HG02798 (cell line): Measurements from ENCODE around the gene SLIT3.

Source experiments
- ATAC-seq: cut with Tn5 transposase; IDR thresholded peaks from one replicate; pipeline ENCODE4 v1.9.1; 2021; ENCODE audit warnings: mild to moderate bottlenecking; ENCODE audit not compliant: unreplicated experiment, poor library complexity

The SLIT3 gene

GRCh38 chr5:169272111-169272510 is 28.8 kb downstream of the SLIT3 start:
- no peak for ATAC-seq

DNA sequence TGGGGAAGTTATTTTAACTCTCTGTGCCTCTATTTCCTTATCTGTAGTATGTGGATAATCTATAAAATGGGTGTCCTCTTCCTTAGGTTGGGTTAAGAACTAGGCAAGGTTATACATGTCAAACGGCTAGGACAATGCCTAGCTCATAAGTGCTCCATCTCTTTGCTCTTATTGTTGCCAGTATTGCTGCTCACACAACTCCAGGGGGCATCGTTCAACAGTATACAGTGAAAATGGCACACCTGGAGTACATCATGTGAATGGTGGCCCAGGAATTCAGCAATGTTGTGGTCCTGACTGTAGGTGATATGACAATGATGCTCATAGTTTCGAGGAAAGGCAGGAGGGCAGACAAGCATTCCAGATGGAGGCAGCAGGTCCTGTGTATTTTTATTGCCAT is 30.1 kb downstream of the SLIT3 start:
- no peak for ATAC-seq

GRCh38 chr5:169268019-169268418 is 32.9 kb downstream of the SLIT3 start:
- no peak for ATAC-seq

DNA sequence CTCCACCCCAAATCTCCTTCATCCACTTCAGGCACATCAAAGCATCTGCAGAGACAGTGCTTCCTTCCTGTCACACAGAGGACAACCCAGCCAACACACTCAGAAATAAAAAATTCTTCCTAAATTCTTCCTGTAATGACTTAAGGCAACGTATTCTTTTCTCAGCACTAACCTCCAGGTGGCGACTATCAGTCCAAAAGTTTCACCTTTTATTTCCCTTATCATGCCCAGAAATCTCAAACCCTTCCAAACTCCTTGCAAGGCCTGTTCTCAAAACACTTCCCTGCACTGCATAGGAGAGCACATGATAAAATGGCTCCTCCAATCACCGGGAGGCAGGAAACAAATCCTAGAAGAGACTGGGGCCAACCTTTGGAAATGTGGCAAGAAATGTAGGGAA is 35.1 kb downstream of the SLIT3 start:
- no peak for ATAC-seq

DNA sequence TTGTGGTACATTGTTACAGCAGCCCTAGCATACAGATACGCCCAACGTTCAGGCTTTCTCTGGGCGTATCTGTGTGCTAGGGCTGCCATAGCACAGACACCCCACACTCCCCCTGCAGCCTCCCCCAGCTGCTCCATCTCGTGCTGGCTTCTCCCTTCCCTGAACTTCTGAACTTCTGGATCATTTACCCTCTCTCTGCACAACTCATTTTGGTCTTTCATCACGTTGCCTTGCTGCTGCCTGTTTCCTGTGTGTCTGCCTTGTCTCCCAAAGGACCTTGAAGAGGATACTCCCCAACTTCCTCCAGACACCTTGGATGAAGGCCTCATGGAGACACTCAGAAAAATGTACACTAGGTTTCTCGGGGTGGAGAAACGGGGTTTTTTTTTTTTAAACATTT is 37.3 kb downstream of the SLIT3 start:
- no peak for ATAC-seq

DNA sequence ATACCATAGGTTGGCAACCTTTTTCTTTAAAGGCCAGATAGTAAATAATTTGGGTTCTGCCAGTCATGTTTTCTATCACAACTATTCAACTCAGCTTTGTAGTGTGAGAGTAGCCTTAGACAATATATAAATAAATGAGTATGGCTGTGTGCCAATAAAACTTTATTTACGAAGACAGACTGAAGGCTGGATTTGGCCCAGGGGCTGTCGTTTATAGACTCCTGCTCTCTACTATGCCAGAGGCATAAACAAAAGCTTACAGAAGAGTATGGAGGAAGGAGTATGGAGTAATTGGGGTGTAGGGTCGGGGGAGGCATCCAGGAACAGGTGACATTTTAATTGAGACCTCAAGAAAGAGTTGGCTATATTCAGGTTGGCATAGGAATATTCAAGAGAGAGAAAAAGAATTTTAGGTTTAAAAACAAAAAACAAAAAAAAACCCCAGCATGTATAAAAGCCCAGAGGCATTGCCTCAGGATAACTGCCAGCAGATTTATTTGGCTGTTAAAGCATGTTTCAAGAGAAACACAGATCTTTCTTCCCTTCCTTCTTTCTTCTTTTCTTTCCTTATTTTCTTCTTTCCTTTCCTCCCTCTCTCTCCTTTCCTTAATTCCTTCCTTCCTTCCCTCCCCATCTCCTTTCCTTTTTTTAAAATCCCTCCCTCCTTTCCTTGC is 39.9 kb downstream of the SLIT3 start:
- ATAC-seq: no peak

GRCh38 chr5:169258372-169259000 is 42.5 kb downstream of the SLIT3 start:
- no peak for ATAC-seq

DNA sequence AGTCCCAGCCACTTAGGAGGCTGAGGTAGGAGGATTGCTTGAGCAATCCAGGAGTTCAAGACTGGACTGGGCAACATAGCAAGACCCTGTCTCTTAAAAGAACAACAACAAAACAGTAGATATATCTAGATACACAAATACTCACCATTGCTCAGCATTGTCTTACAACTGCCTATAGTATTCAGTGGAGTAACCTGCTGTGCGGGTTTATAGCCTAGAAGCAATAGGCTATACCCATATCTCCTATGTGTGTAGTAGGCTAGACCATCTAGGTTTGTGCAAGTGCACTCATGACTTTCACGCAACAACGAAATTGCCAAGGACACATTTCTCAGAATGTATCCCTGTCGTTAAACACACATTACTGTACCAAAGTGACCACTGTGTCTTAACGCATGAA is 44.7 kb downstream of the SLIT3 start:
- no peak for ATAC-seq

- ATAC-seq: no peak
Measured at GRCh38 chr5:169253071-169253470, 47.9 kb downstream of the SLIT3 start.

GRCh38 chr5:169251333-169252084 is 49.4 kb downstream of the SLIT3 start:
- no peak for ATAC-seq

- no peak for ATAC-seq
Measured at GRCh38 chr5:169250887-169251286, 50.1 kb downstream of the SLIT3 start.

DNA sequence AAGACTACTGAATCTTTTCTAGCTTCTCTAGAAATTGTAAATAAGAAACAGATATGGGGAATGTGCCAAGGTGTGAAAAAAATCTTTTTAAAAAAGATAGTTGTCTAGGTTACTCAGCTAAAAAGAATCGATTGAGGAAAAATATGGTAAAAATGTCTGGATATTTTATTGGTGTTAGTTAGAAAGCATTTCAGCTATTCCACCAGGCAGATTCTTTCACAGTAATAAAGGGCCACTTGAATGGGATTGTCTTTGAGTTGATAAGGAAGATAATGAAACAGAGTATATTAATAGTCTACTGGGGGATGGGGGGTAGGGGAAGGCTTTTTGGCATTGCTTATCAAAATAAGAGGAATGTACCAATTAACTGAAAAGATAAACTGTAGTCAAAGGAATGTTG is 51.9 kb downstream of the SLIT3 start:
- ATAC-seq: no peak

- no peak for ATAC-seq
Measured at GRCh38 chr5:169248550-169248949, 52.4 kb downstream of the SLIT3 start.

DNA sequence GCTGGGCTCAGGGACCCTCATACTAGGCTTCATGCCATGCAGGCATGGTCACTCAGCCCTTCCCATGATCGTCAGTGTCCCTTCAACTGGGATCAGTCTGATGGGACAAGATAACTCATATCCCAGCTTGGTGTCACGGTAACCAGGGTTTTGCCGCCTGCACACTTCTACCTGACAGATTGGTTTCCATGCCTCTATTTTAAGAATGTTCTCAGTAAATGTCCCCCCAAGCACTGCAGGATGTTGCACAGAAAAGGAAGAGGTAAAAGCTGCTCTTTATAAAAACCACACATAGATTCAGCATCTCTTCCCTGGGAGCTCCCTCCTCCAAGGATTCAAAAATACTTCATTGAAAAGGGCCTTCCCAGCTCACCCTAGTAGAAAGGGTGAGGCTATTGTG is 56.1 kb downstream of the SLIT3 start:
- ATAC-seq: no peak

GRCh38 chr5:169243651-169244422 is 57.1 kb downstream of the SLIT3 start:
- no peak for ATAC-seq

DNA sequence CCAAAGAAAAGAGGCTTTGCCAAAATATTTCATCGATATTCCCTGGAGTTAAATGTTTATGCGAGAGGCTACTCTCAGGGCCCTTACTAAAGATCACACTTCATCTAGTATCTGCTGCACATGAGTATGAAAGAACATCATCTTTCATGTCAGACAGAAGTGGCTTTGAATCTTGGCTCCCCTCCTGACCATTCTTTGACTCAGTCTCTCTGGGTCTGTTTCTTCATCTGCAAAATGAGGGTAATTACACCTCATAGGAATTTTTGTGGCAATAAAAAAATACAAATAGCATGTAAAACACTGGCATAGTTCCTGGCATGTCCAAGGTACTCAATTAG is 58.1 kb downstream of the SLIT3 start:
- no peak for ATAC-seq

- ATAC-seq: no peak
Measured at GRCh38 chr5:169242175-169242848, 58.6 kb downstream of the SLIT3 start.

GRCh38 chr5:169229342-169229892 is 71.5 kb downstream of the SLIT3 start:
- ATAC-seq: no peak

GRCh38 chr5:169226895-169227294 is 74.0 kb downstream of the SLIT3 start:
- ATAC-seq: no peak

DNA sequence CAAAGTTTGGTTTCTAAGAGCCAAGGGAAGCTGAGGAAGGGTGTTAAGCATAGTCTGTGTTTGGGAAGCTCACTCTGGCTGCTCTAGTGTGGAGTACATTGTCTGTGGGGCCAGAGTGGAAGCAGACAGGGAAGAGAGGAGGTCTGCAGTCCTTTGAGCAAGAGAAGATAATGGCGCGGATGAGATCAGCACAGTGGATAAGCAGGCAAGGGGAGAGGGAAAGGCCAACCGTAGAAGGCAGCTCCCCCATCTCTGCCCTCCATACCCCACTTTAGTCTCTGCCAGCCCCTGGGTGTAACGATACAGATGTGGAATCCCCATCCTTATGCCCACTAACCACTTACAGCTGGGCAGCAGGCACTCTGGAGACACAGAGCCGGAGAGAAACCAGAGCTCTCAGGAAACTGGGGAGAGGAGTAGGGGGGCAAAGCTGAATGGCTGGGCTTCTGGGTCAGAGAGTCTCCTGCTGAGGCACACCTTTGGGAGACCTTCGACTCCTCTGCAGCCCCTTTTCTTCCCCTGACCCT is 75.0 kb downstream of the SLIT3 start:
- no peak for ATAC-seq
